A549 treated with CORT108297 at 1 μM for 4 hours (cell line): ENCODE measurements around the gene SSX2. TPM values are rescaled to one million over a fixed set of nuclear protein-coding genes. Genes with fewer than 3 reads are reported as not detected.

ENCODE experiments used
- total RNA-seq: library from RNA; stranded (reverse); fragments of 200-300 nt; extraction: Qiagen RNA extraction; gene quantifications from 5 replicates; pipeline ENCODE4 v1.2.3, GENCODE V29; 2022

SSX2 gene
- total RNA-seq: not detected in 5 replicates

GRCh38 chrX:52707078-52707477 is at the start of gene SSX2:
Gene SSX2 (minus strand): TSS chrX:52707178. CDS start chrX:52705749, 1,429 bp downstream.

GRCh38 chrX:52750952-52751351 is 44.0 kb upstream of the SSX2 start, which contains the start of gene SSX2B:
Gene SSX2B (plus strand): TSS chrX:52751252. CDS start chrX:52752681, 1,429 bp downstream.

GRCh38 chrX:52654800-52655199 is 52.2 kb downstream of the SSX2 start, which contains the start of gene SSX7:
Gene SSX7 (minus strand): TSS chrX:52654900. CDS start chrX:52653472, 1,428 bp downstream.

Other genes with a start within 250 kb of the SSX2 start
- gene XAGE1A, start 211.4 kb downstream of the SSX2 start, total RNA-seq: 5.1 to 36.0 TPM (median 24.6 TPM) in 5 replicates
- gene XAGE1B, start 190.1 kb downstream of the SSX2 start, total RNA-seq: 189 to 283 TPM (median 211 TPM) in 5 replicates
- not detected in 5 replicates for gene SSX7, start 52.3 kb downstream of the SSX2 start, total RNA-seq
- not detected in 5 replicates for gene SSX2B, start 44.1 kb upstream of the SSX2 start, total RNA-seq
- gene SPANXN5, start 90.2 kb upstream of the SSX2 start, total RNA-seq: 0.07 to 0.13 TPM in 2 of 5 replicates, not detected in the others
- gene XAGE5, start 104.1 kb upstream of the SSX2 start, total RNA-seq: not detected in 5 replicates
- gene XAGE3, start 160.9 kb upstream of the SSX2 start, total RNA-seq: not detected in 5 replicates
- gene FAM156B, start 190.2 kb upstream of the SSX2 start, total RNA-seq: 6.5 to 17.2 TPM (median 8.5 TPM) in 5 replicates